Measurements from ENCODE around the gene ITGA7. TPM values are rescaled to one million over a fixed set of nuclear protein-coding genes. Genes with fewer than 3 reads are reported as not detected.
A peak's percentile ranks its signal among the peaks of the same experiment; 100 is the strongest.

ITGA7 gene
- polyA plus RNA-seq, 1 of the 3 experiments (the other 2 are of a cell fraction): 19.7 TPM

GRCh38 chr12:55725556-55725955 lies 17.9 kb upstream of the ITGA7 start:
- ChIA-PET POLR2A (interaction anchor here (0.6 to 1.3 kb wide), 2 partner anchors 12 to 335 kb away, joined by 3 to 6 read pairs; no protein-coding TSS in a partner anchor), CTCF (interaction anchor here (0.9 to 11.2 kb wide), 8 partner anchors 10 to 382 kb away, joined by 3 to 202 read pairs (median 6); partner anchors contain the start of genes BLOC1S1 and ITGA7)
- peak overlapping the region; percentile 30; the same call in 1 of the 2 replicates for H3K4me2 ChIP-seq
- no peaks in the 10 kb centered on the region for H3K27me3 ChIP-seq (ENCODE audit: insufficient read depth)
- no peaks in the 10 kb centered on the region for H3K9me2 ChIP-seq
- 76% methylated on average over 3 of the region's 3 CpGs for WGBS (ENCODE audit: low lambda C conversion rate)
- H3K36me3 ChIP-seq (replicated peaks in 1 of 2; ENCODE audit: control insufficient read depth in 1 of 2, insufficient read depth in 2 of 2, low read length in 1 of 2): peaks cover 34% of the 10 kb centered on the region in 2 experiments
- H4K20me1 ChIP-seq (ENCODE audit: insufficient read depth): peaks cover 51% of the 10 kb centered on the region
- no peak overlapping the region for H3K9ac ChIP-seq
- H3K4me3 ChIP-seq (ENCODE audit: low read depth in 2 of 2, low read length in 1 of 2): no peak overlapping the region
- H3F3A ChIP-seq (replicated peaks; ENCODE audit: insufficient read depth): peaks cover 57% of the 10 kb centered on the region
- DNase-seq: no peak
- peaks cover 37% of the 10 kb centered on the region for H3K79me2 ChIP-seq (ENCODE audit: insufficient read depth)
- H3K4me1 ChIP-seq (ENCODE audit: control insufficient read depth in 1 of 2, insufficient read depth in 2 of 2, low read depth in 1 of 2, low read length in 1 of 2): peaks cover under 1 to 35% of the 10 kb centered on the region in 2 experiments; a peak in 3 of 4 replicates
- H3K9me3 ChIP-seq: no peaks in the 10 kb centered on the region
- H2AFZ ChIP-seq (ENCODE audit: low read depth): no peak overlapping the region
- H3K27ac ChIP-seq (ENCODE audit: low read depth in 2 of 2, low read length in 1 of 2): no peak overlapping the region
- TF ChIP-seq POLR2AphosphoS5 (IDR thresholded peaks at IDR 0.05; ENCODE audit: low read depth, low read length): 0 out of 2 replicates have a peak, but pooled peaks have one; percentile 9
- TF ChIP-seq MAX (IDR thresholded peaks at IDR 0.05; ENCODE audit: low read depth): no peak

GRCh38 chr12:55724940-55725309 lies 17.2 kb upstream of the ITGA7 start:
- H3K4me2 ChIP-seq: no peak overlapping the region
- no peak for DNase-seq

More at GRCh38 chr12:55724940-55725309, 17.2 kb upstream of the ITGA7 start:
- H3K79me2 ChIP-seq (ENCODE audit: insufficient read depth): peaks cover 34% of the 10 kb centered on the region
- POLR2A ChIA-PET: interaction anchor here (0.6 to 1.3 kb wide), 3 partner anchors 13 to 335 kb away, joined by 3 to 6 read pairs (median 3); partner anchors contain the start of genes ORMDL2 and SARNP
- peaks cover 34% of the 10 kb centered on the region in 2 experiments for H3K36me3 ChIP-seq (replicated peaks in 1 of 2; ENCODE audit: control insufficient read depth in 1 of 2, insufficient read depth in 2 of 2, low read length in 1 of 2)
- H4K20me1 ChIP-seq (ENCODE audit: insufficient read depth): peaks cover 51% of the 10 kb centered on the region
- no peaks in the 10 kb centered on the region for H3K9me3 ChIP-seq
- H3K4me1 ChIP-seq (ENCODE audit: control insufficient read depth in 1 of 2, insufficient read depth in 2 of 2, low read depth in 1 of 2, low read length in 1 of 2): peaks cover 7 to 35% of the 10 kb centered on the region in 2 experiments; a peak in 3 of 4 replicates
- H3K4me3 ChIP-seq (ENCODE audit: low read depth in 2 of 2, low read length in 1 of 2): no peak overlapping the region
- H3F3A ChIP-seq (replicated peaks; ENCODE audit: insufficient read depth): peaks cover 57% of the 10 kb centered on the region
- TF ChIP-seq CHD2 (IDR thresholded peaks at IDR 0.05; ENCODE audit: low read length, partially characterized antibody) (no peak), JUND (IDR thresholded peaks at IDR 0.05) (no peak), USF2 (IDR thresholded peaks at IDR 0.05; ENCODE audit: borderline replicate concordance, low read depth, low read length) (no peak), GABPA (IDR thresholded peaks at IDR 0.05; ENCODE audit: low read depth) (no peak), TCF12 (IDR thresholded peaks at IDR 0.05) (no peak), TEAD4 (IDR thresholded peaks at IDR 0.05; ENCODE audit: borderline replicate concordance, insufficient read depth) (no peak), USF1 (IDR thresholded peaks at IDR 0.05; ENCODE audit: borderline replicate concordance, low read depth) (no peak), NRF1 (IDR thresholded peaks at IDR 0.05; ENCODE audit: low read depth, low read length) (no peak), RCOR1 (IDR thresholded peaks at IDR 0.05; ENCODE audit: low read length) (no peak), IRF3 (IDR thresholded peaks at IDR 0.05; ENCODE audit: low read depth, low read length) (no peak), FOSL2 (IDR thresholded peaks at IDR 0.05; ENCODE audit: borderline replicate concordance, low read depth) (no peak), MXI1 (IDR thresholded peaks at IDR 0.05; ENCODE audit: low read depth, low read length) (no peak), RXRA (IDR thresholded peaks at IDR 0.05; ENCODE audit: borderline replicate concordance, low read depth) (no peak), ELF1 (IDR thresholded peaks at IDR 0.05) (no peak), SIN3A (IDR thresholded peaks at IDR 0.05; ENCODE audit: borderline replicate concordance, low read depth, low read length) (no peak), GATA2 (CRISPR knock-in tag; IDR thresholded peaks at IDR 0.05) (no peak), NFIC (IDR thresholded peaks at IDR 0.05; ENCODE audit: borderline replicate concordance) (no peak), SMC3 (IDR thresholded peaks at IDR 0.05; ENCODE audit: low read depth, low read length) (no peak)
- no peaks in the 10 kb centered on the region for H3K9me2 ChIP-seq
- CTCF ChIA-PET: interaction anchor here (0.6 to 11.2 kb wide), 12 partner anchors 9 to 383 kb away, joined by 3 to 202 read pairs (median 5); partner anchors contain the start of genes BLOC1S1 and ITGA7
- no peak overlapping the region for H3K27ac ChIP-seq (ENCODE audit: low read depth in 2 of 2, low read length in 1 of 2)
- no peak overlapping the region for H2AFZ ChIP-seq (ENCODE audit: low read depth)
- no peaks in the 10 kb centered on the region for H3K27me3 ChIP-seq (ENCODE audit: insufficient read depth)
- no peak overlapping the region for H3K9ac ChIP-seq
- whole genome bisulfite sequencing (ENCODE audit: low lambda C conversion rate): 100% methylated on average over 1 of the region's 3 CpGs

Data from SK-N-SH (cell line).